SK-N-SH treated with all-trans-retinoic acid at 6 μM for 48 hours (cell line): ENCODE measurements around the gene COX7A2.

Source experiments
- ATAC-seq: fragments of 200-7000 bp; cut with Tn5 transposase; 3 replicates; pipeline ENCODE4 v1.9.1; 2020; ENCODE audit warnings: mild to moderate bottlenecking, moderate library complexity
- ARNTL ChIP-seq: fragments of 450-650 bp; formaldehyde crosslinking; IDR thresholded peaks from 2 replicates; pipeline ENCODE4 v1.5.0; 2020; ENCODE audit warnings: low read depth, mild to moderate bottlenecking, moderate library complexity, borderline replicate concordance
- BACH2 ChIP-seq: fragments of 250-450 bp; sonication (Bioruptor Pico); IDR thresholded peaks from 2 replicates; pipeline ENCODE4 v1.9.0; 2021; ENCODE audit warnings: mild to moderate bottlenecking, borderline replicate concordance
- CREB5 ChIP-seq: fragments of 250-450 bp; sonication (Bioruptor Pico); IDR thresholded peaks from 2 replicates; pipeline ENCODE4 v1.5.1; 2020; ENCODE audit warnings: low read depth, mild to moderate bottlenecking, moderate library complexity
- CSDC2 ChIP-seq: fragments of 250-450 bp; sonication (Bioruptor Pico); IDR thresholded peaks from 2 replicates; pipeline ENCODE4 v1.5.0; 2020; ENCODE audit warnings: mild to moderate bottlenecking, moderate library complexity
- CSRNP3 ChIP-seq: fragments of 250-450 bp; sonication (Bioruptor Pico); IDR thresholded peaks from 2 replicates; pipeline ENCODE4 v1.5.1; 2021; ENCODE audit warnings: mild to moderate bottlenecking, moderate library complexity
- ESRRG ChIP-seq: fragments of 250-450 bp; sonication (Bioruptor Pico); IDR thresholded peaks from 2 replicates; pipeline ENCODE4 v1.6.1; 2021; ENCODE audit warnings: mild to moderate bottlenecking
- GLIS3 ChIP-seq: fragments of 250-450 bp; sonication (Bioruptor Pico); IDR thresholded peaks from 2 replicates; pipeline ENCODE4 v1.5.0; 2020; ENCODE audit warnings: mild to moderate bottlenecking, moderate library complexity
- ISL1 ChIP-seq: fragments of 250-450 bp; sonication (Bioruptor Pico); IDR thresholded peaks from 2 replicates; pipeline ENCODE4 v2.1.2; 2022; ENCODE audit warnings: mild to moderate bottlenecking, moderate library complexity
- OSR1 ChIP-seq: fragments of 250-450 bp; sonication (Bioruptor Pico); IDR thresholded peaks from 2 replicates; pipeline ENCODE4 v1.8.0; 2022; ENCODE audit warnings: moderate library complexity, mild to moderate bottlenecking, inconsistent platforms
- PATZ1 ChIP-seq: fragments of 250-450 bp; sonication (Bioruptor Pico); IDR thresholded peaks from 2 replicates; pipeline ENCODE4 v1.8.0; 2020; ENCODE audit warnings: mild to moderate bottlenecking, moderate library complexity, borderline replicate concordance
- PPARA ChIP-seq: fragments of 250-450 bp; sonication (Bioruptor Pico); IDR thresholded peaks from 2 replicates; pipeline ENCODE4 v1.5.0; 2020; ENCODE audit warnings: mild to moderate bottlenecking, borderline replicate concordance
- RARB ChIP-seq: fragments of 250-450 bp; sonication (Bioruptor Pico); IDR thresholded peaks from 2 replicates; pipeline ENCODE4 v1.8.0; 2021; ENCODE audit warnings: mild to moderate bottlenecking, moderate library complexity
- SNAI2 ChIP-seq: fragments of 250-450 bp; sonication (Bioruptor Pico); IDR thresholded peaks from 2 replicates; pipeline ENCODE4 v1.5.0; 2020; ENCODE audit warnings: mild to moderate bottlenecking, moderate library complexity
- TCF4 ChIP-seq: fragments of 250-450 bp; sonication (Bioruptor Pico); IDR thresholded peaks from 2 replicates; pipeline ENCODE4 v1.8.0; 2021; ENCODE audit warnings: mild to moderate bottlenecking, moderate library complexity, borderline replicate concordance
- TSHZ2 ChIP-seq: fragments of 250-450 bp; sonication (Bioruptor Pico); IDR thresholded peaks from 2 replicates; pipeline ENCODE4 v1.5.0; 2020; ENCODE audit warnings: mild to moderate bottlenecking, moderate library complexity
- ZC3H10 ChIP-seq: fragments of 250-450 bp; sonication (Bioruptor Pico); IDR thresholded peaks from 2 replicates; pipeline ENCODE4 v1.5.1; 2021; ENCODE audit warnings: mild to moderate bottlenecking, moderate library complexity
- ZFP3 ChIP-seq: fragments of 250-450 bp; sonication (Bioruptor Pico); IDR thresholded peaks from 2 replicates; pipeline ENCODE4 v1.5.0; 2020; ENCODE audit warnings: mild to moderate bottlenecking, moderate library complexity
- ZFP30 ChIP-seq: fragments of 450-650 bp; formaldehyde crosslinking; IDR thresholded peaks from 2 replicates; pipeline ENCODE4 v1.5.0; 2022; ENCODE audit warnings: mild to moderate bottlenecking, moderate library complexity
- ZNF565 ChIP-seq: fragments of 450-650 bp; formaldehyde crosslinking; conservative IDR thresholded peaks from 2 replicates; pipeline ENCODE4 v1.5.0; 2020; ENCODE audit warnings: low read depth, mild to moderate bottlenecking, moderate library complexity
- ZNF8 ChIP-seq: fragments of 450-650 bp; formaldehyde crosslinking; IDR thresholded peaks from 2 replicates; pipeline ENCODE4 v1.5.0; 2020; ENCODE audit warnings: mild to moderate bottlenecking, moderate library complexity

Gene COX7A2

GRCh38 chr6:75196081-75196687 lies 47.4 kb downstream of the COX7A2 start:
- no peak for ATAC-seq
- TF ChIP-seq ZNF8 = no peak
- TF ChIP-seq ESRRG (CRISPR knock-in tag) = no peak
- TF ChIP-seq PATZ1 (CRISPR knock-in tag) = no peak
- no peak for TF ChIP-seq SNAI2 (CRISPR knock-in tag)
- TF ChIP-seq RARB (CRISPR knock-in tag) = no peak
- TF ChIP-seq PPARA (CRISPR knock-in tag) = no peak
- no peak for TF ChIP-seq ZFP3 (CRISPR knock-in tag)
- TF ChIP-seq ISL1 (CRISPR knock-in tag) = no peak
- TF ChIP-seq TSHZ2 = no peak
- TF ChIP-seq ZNF565 (CRISPR knock-in tag) = no peak
- TF ChIP-seq BACH2 (CRISPR knock-in tag) = no peak
- no peak for TF ChIP-seq GLIS3 (CRISPR knock-in tag)
- no peak for TF ChIP-seq CREB5 (CRISPR knock-in tag)
- no peak for TF ChIP-seq ZFP30 (CRISPR knock-in tag)
- TF ChIP-seq ZC3H10 (CRISPR knock-in tag) = no peak
- no peak for TF ChIP-seq CSDC2 (CRISPR knock-in tag)
- no peak for TF ChIP-seq ARNTL
- TF ChIP-seq CSRNP3 (CRISPR knock-in tag) = no peak
- no peak for TF ChIP-seq TCF4 (CRISPR knock-in tag)
- TF ChIP-seq OSR1 = no peak

GRCh38 chr6:75188221-75188925 lies 55.2 kb downstream of the COX7A2 start:
- TF ChIP-seq PPARA (CRISPR knock-in tag) (no peak), OSR1 (no peak), RARB (CRISPR knock-in tag) (no peak), CSRNP3 (CRISPR knock-in tag) (no peak)
- no peak for ATAC-seq
